Esophagus squamous epithelium (tissue), 5 donors: ENCODE results near the gene MYH7. TPM values are rescaled to one million over a fixed set of nuclear protein-coding genes. Genes with fewer than 3 reads are reported as not detected.
"Not testable (repeated sequence)": the region's sequence is repeated elsewhere in the genome, so short reads cannot be mapped to it uniquely, and the experiment has no call there.

Experiments used
- DNase-seq: peaks from one replicate; lab custom pipeline; 2025; lab: John Stamatoyannopoulos, UW
- H3K27ac ChIP-seq, 4 donors: fragments of 200-600 bp; sonication (generic); one replicate each; pipeline ENCODE4 v1.5.1; 2016 to 2019; ENCODE audit warnings: mild to moderate bottlenecking in 1 of 4
- H3K27me3 ChIP-seq, 4 donors: fragments of 200-600 bp; sonication (generic); 1 replicate in 3 of 4; 2 replicates in 1 of 4; pipeline versions ENCODE4 v1.5.1 to v1.6.0; 2017 to 2021; ENCODE audit warnings: antibody characterized with exemption in 1 of 4
- H3K36me3 ChIP-seq, 3 donors: fragments of 200-600 bp; sonication (generic); one replicate each; pipeline ENCODE4 v1.5.1; 2016 to 2019
- H3K4me1 ChIP-seq, 3 donors: fragments of 200-600 bp; sonication (generic); one replicate each; pipeline ENCODE4 v1.5.1; 2017 to 2019
- H3K4me3 ChIP-seq, 4 donors: fragments of 200-600 bp; sonication (generic); 1 replicate in 3 of 4; 2 replicates in 1 of 4; pipeline ENCODE4 v1.5.1; 2016 to 2019; ENCODE audit warnings: mild to moderate bottlenecking in 2 of 4, moderate library complexity in 1 of 4
- H3K9me3 ChIP-seq, 3 donors: fragments of 200-600 bp; sonication (generic); one replicate each; pipeline ENCODE4 v1.5.1; 2016 to 2019
- CTCF ChIP-seq, 6 experiments: fragments of 450-650 bp in 4 of 6; fragments of 200-600 bp in 2 of 6; sonication (generic) in 2 of 6; IDR thresholded peaks; one replicate each; pipeline ENCODE4 v1.5.1; 2016 to 2019; ENCODE audit warnings: antibody characterized with exemption in 6 of 6, mild to moderate bottlenecking in 4 of 6, moderate library complexity in 4 of 6
- POLR2A ChIP-seq, 4 donors: fragments of 450-650 bp; IDR thresholded peaks; one replicate each; pipeline ENCODE4 v1.6.1; 2017; ENCODE audit warnings: antibody characterized with exemption in 4 of 4, mild to moderate bottlenecking in 4 of 4, moderate library complexity in 3 of 4
- WGBS, 2 donors: methylation state at CpG; one replicate each; pipeline ENCODE4 v1.1.5; 2018; 5-methylcytosine and 5-hydroxymethylcytosine counted together
- intact Hi-C: fragments of 100-400 bp; cut with DNase I; formaldehyde crosslinking; loops from one replicate; pipeline ENCODE4 v1.15.0; 2022
- total RNA-seq, 4 donors: library from RNA; depleted of rRNA; stranded (reverse); fragments of >200 nt; gene quantifications; one replicate each; pipeline ENCODE4 v1.1.0, GENCODE V29; 2016
- donor health status: DM: yes; HTN: yes; CAD: no.

The MYH7 gene
- total RNA-seq, 4 donors from 2014 or later = not detected

- no peaks in the 10 kb centered on the region for H3K36me3 ChIP-seq
- no peaks in the 10 kb centered on the region for H3K27me3 ChIP-seq
- H3K27ac ChIP-seq = no peak overlapping the region
- DNase-seq = no peak
- H3K4me3 ChIP-seq = no peak overlapping the region
- H3K4me1 ChIP-seq = no peaks in the 10 kb centered on the region
- 44 to 72% methylated on average over 2 to 4 of the region's 10 CpGs for WGBS, 2 donors
- intact Hi-C loops = no loop called here
- no peak for TF ChIP-seq POLR2A (IDR thresholded peaks at IDR 0.05)
- no peak for TF ChIP-seq CTCF (IDR thresholded peaks at IDR 0.05)
- no peaks in the 10 kb centered on the region for H3K9me3 ChIP-seq
Measured at GRCh38 chr14:23425169-23425568, 10.3 kb downstream of the MYH7 start.

- Histone ChIP-seq H3K4me3 (no peak overlapping the region), H3K27me3 (peaks cover 0 to 5% (median 0%) of the 10 kb centered on the region in 4 donors), H3K27ac (no peak overlapping the region), H3K36me3 (no peaks in the 10 kb centered on the region), H3K4me1 (no peaks in the 10 kb centered on the region), H3K9me3 (no peaks in the 10 kb centered on the region)
- intact Hi-C loops = no loop called here
- DNase-seq = no peak
- WGBS, 2 donors = 80 to 91% methylated on average over 5 to 6 of the region's 6 CpGs
- TF ChIP-seq POLR2A (IDR thresholded peaks at IDR 0.05) (no peak), CTCF (IDR thresholded peaks at IDR 0.05) (no peak)
Measured at GRCh38 chr14:23423657-23424056, 11.8 kb downstream of the MYH7 start.

- no peak for TF ChIP-seq CTCF (IDR thresholded peaks at IDR 0.05)
- no peak for TF ChIP-seq POLR2A (IDR thresholded peaks at IDR 0.05)
- no peak overlapping the region for H3K4me3 ChIP-seq
- peaks cover 0 to 5% (median 0%) of the 10 kb centered on the region in 4 donors for H3K27me3 ChIP-seq
- H3K9me3 ChIP-seq = no peaks in the 10 kb centered on the region
- no peaks in the 10 kb centered on the region for H3K4me1 ChIP-seq
- no peak overlapping the region for H3K27ac ChIP-seq
- intact Hi-C loops = no loop called here
- no peak for DNase-seq
- no peaks in the 10 kb centered on the region for H3K36me3 ChIP-seq
Measured at GRCh38 chr14:23421594-23421993, 13.9 kb downstream of the MYH7 start.

- H3K27me3 ChIP-seq, intact Hi-C loops, DNase-seq, H3K4me3 ChIP-seq, H3K36me3 ChIP-seq, H3K4me1 ChIP-seq, H3K27ac ChIP-seq, H3K9me3 ChIP-seq: not testable (repeated sequence)
- WGBS, 2 donors = 67 to 72% methylated on average over 3 to 4 of the region's 17 CpGs
Measured at GRCh38 chr14:23419646-23420045, 15.8 kb downstream of the MYH7 start.

GRCh38 chr14:23418021-23418420, 17.4 kb downstream of the MYH7 start:
- no peaks in the 10 kb centered on the region for H3K36me3 ChIP-seq
- intact Hi-C loops = no loop called here
- TF ChIP-seq POLR2A (IDR thresholded peaks at IDR 0.05) (no peak), CTCF (IDR thresholded peaks at IDR 0.05) (no peak)
- no peaks in the 10 kb centered on the region for H3K9me3 ChIP-seq
- H3K27ac ChIP-seq = no peak overlapping the region
- no peaks in the 10 kb centered on the region for H3K4me1 ChIP-seq
- WGBS, 2 donors = 86 to 88% methylated on average over 20 to 21 of the region's 21 CpGs
- no peak for DNase-seq
- H3K27me3 ChIP-seq = peaks cover 0 to 5% (median 0%) of the 10 kb centered on the region in 4 donors
- no peak overlapping the region for H3K4me3 ChIP-seq

- H3K4me3 ChIP-seq, H3K27ac ChIP-seq, DNase-seq, H3K9me3 ChIP-seq, H3K4me1 ChIP-seq, H3K27me3 ChIP-seq, H3K36me3 ChIP-seq, intact Hi-C loops: not testable (repeated sequence)
- 80 to 86% methylated on average over 10 to 12 of the region's 12 CpGs for WGBS, 2 donors
Measured at GRCh38 chr14:23417269-23417668, 18.2 kb downstream of the MYH7 start.
